Activated CD4-positive, alpha-beta T cell treated with anti-CD3 and anti-CD28 coated beads, Interleukin-2, Interleukin-4, amounts not matched to agents 100 ng/mL and 50 ng/mL, durations not matched to agents 16 hours and 8 hours (primary cell): ENCODE measurements around the gene CLSTN3.
"Not testable (repeated sequence)": the region's sequence is repeated elsewhere in the genome, so short reads cannot be mapped to it uniquely, and the experiment has no call there.

Experiments used
- DNase-seq: peaks from one replicate; pipeline ENCODE4 v3.0.0-alpha.2; 2020; ENCODE audit warnings: low spot score

Gene CLSTN3

GRCh38 chr12:7150356-7150755 lies 20.2 kb downstream of the CLSTN3 start:
- DNase-seq = no peak

- no peak for DNase-seq
Measured at GRCh38 chr12:7150841-7151240, 20.7 kb downstream of the CLSTN3 start.

- no peak for DNase-seq
Measured at GRCh38 chr12:7151532-7151931, 21.4 kb downstream of the CLSTN3 start.

- no peak for DNase-seq
Measured at GRCh38 chr12:7152818-7153217, 22.6 kb downstream of the CLSTN3 start.

- no peak for DNase-seq
Measured at GRCh38 chr12:7154042-7154441, 23.9 kb downstream of the CLSTN3 start.

GRCh38 chr12:7154901-7155470 lies 24.8 kb downstream of the CLSTN3 start:
- no peak for DNase-seq

- DNase-seq = no peak
Measured at GRCh38 chr12:7155471-7156034, 25.4 kb downstream of the CLSTN3 start.

GRCh38 chr12:7156259-7157197 lies 26.4 kb downstream of the CLSTN3 start:
- no peak for DNase-seq

GRCh38 chr12:7157391-7157790 lies 27.2 kb downstream of the CLSTN3 start:
- no peak for DNase-seq

GRCh38 chr12:7158781-7159609 lies 28.8 kb downstream of the CLSTN3 start:
- DNase-seq = no peak

- DNase-seq = no peak
Measured at GRCh38 chr12:7160183-7160582, 30.0 kb downstream of the CLSTN3 start.

- no peak for DNase-seq
Measured at GRCh38 chr12:7161327-7161726, 31.2 kb downstream of the CLSTN3 start.

GRCh38 chr12:7161811-7162210 lies 31.6 kb downstream of the CLSTN3 start:
- no peak for DNase-seq

- DNase-seq = peak; percentile 9
Measured at GRCh38 chr12:7162691-7163114, 32.5 kb downstream of the CLSTN3 start.

- no peak for DNase-seq
Measured at GRCh38 chr12:7169951-7170350, 39.8 kb downstream of the CLSTN3 start.

GRCh38 chr12:7171854-7172253 lies 41.7 kb downstream of the CLSTN3 start:
- DNase-seq = no peak

GRCh38 chr12:7175493-7175892 lies 45.3 kb downstream of the CLSTN3 start:
- no peak for DNase-seq

- no peak for DNase-seq
Measured at GRCh38 chr12:7176595-7176994, 46.4 kb downstream of the CLSTN3 start.

- DNase-seq = no peak
Measured at GRCh38 chr12:7178481-7178880, 48.3 kb downstream of the CLSTN3 start.

GRCh38 chr12:7180685-7181084 lies 50.5 kb downstream of the CLSTN3 start:
- DNase-seq = no peak

GRCh38 chr12:7186058-7186457 lies 55.9 kb downstream of the CLSTN3 start:
- not testable (repeated sequence) for DNase-seq
